GM12874 (cell line): ENCODE results near the gene C19orf44.

Experiments used
- TF ChIP-seq, protein P1 (sequence below): IDR thresholded peaks from 2 replicates; pipeline ENCODE4 v1.5.1; 2011; ENCODE audit warnings: low read depth, mild to moderate bottlenecking, control low read depth, low read length, moderate library complexity; ENCODE audit not compliant: insufficient read depth

Gene C19orf44

GRCh38 chr19:16504271-16504670 is 8.1 kb downstream of the C19orf44 start:
- TF ChIP-seq, protein P1, sequence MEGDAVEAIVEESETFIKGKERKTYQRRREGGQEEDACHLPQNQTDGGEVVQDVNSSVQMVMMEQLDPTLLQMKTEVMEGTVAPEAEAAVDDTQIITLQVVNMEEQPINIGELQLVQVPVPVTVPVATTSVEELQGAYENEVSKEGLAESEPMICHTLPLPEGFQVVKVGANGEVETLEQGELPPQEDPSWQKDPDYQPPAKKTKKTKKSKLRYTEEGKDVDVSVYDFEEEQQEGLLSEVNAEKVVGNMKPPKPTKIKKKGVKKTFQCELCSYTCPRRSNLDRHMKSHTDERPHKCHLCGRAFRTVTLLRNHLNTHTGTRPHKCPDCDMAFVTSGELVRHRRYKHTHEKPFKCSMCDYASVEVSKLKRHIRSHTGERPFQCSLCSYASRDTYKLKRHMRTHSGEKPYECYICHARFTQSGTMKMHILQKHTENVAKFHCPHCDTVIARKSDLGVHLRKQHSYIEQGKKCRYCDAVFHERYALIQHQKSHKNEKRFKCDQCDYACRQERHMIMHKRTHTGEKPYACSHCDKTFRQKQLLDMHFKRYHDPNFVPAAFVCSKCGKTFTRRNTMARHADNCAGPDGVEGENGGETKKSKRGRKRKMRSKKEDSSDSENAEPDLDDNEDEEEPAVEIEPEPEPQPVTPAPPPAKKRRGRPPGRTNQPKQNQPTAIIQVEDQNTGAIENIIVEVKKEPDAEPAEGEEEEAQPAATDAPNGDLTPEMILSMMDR: no peak

- TF ChIP-seq, protein P1: no peak
Observed at GRCh38 chr19:16506961-16507360, 10.8 kb downstream of the C19orf44 start.

DNA sequence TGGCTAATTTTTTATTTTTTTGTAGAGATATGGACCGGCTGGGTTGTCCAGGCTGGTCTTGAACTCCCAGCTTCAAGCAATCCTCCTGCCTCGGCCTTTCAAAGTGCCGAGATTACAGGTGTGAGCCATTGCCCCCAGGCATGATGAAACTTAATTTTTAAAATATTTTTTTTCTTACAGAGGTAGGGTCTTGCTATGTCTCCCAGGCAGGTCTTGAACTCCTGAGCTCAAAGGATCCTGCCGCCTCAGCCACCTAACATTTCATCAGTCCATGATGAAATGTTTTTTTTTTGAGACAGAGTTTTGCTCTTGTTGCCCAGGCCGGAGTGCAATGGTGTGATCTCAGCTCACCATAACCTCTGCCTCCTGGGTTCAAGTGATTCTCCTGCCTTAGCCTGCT is 12.4 kb downstream of the C19orf44 start:
- TF ChIP-seq, protein P1: no peak

DNA sequence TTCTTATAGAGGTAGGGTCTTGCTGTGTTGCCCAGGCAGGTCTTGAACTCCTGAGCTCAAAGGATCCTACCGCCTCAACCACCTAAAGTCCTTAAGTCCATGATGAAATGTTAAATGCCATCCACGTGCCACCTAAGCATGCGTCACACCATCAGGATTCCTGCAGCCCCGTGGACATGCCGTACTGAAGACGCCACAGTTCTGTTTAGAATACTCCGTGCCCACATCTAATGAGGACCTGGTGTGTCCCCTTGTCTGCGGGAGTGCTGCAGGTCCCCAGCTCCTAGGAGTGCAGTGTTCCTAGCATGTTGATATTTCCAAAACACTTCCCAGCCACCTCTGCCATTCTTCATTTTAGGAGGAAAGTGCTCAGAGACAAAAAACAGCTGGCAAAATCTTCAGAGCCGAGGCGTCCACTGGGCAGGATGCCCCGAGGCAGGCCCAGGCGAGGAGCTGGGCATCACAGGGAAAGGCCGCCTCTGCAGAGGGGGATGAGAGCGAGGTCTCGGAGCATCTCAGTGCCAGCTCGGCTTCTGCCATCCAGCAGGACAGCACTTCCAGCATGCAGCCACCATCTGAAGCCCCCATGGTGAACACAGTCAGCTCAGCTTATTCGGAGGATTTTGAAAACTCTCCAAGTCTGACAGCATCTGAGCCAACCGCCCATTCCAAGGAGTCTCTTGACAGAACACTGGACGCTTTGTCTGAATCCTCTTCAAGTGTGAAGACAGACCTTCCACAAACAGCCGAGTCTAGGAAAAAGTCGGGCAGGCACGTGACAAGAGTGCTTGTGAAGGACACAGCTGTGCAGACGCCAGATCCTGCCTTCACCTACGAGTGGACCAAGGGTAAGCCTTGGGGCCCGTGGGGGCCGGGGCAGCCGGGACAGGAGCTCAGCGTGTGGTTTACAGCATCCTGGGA is 13.2 kb downstream of the C19orf44 start:
- TF ChIP-seq, protein P1: no peak

DNA sequence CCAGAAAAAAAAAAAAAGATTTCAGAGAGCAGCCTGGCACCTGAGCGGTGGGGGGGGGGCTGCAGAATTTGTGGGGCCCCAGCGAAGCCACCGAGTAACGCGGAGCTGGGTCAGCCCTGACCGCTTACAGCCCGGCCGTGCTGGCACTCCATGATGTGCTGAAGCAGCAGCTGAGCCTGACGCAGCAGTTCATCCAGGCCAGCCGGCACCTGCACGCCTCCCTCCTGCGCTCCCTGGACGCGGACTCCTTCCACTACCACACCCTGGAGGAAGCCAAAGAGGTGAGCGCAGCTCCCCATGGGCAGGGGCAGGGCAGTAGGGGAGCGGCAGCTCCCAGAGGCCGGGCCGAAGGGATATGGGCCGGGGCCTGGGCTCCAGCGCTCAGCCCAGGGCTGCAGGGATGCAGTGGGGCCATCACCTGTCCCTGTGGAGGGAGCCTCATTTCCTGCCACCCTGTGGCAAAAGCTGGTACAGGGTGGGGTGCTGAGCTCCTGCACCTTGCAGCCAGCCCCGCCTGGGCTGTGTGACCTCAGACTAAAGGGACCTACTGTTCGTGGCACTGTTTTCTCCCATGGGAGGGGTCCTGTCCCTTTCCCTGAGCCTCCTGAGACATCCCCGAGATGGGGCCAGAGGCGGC is 18.3 kb downstream of the C19orf44 start:
- TF ChIP-seq, protein P1: no peak

- TF ChIP-seq, protein P1: no peak
Observed at GRCh38 chr19:16516381-16516780, 20.2 kb downstream of the C19orf44 start.

GRCh38 chr19:16516923-16517610 is 20.9 kb downstream of the C19orf44 start:
- TF ChIP-seq, protein P1: no peak
